ENCODE results near the gene ADAM19.

DNA sequence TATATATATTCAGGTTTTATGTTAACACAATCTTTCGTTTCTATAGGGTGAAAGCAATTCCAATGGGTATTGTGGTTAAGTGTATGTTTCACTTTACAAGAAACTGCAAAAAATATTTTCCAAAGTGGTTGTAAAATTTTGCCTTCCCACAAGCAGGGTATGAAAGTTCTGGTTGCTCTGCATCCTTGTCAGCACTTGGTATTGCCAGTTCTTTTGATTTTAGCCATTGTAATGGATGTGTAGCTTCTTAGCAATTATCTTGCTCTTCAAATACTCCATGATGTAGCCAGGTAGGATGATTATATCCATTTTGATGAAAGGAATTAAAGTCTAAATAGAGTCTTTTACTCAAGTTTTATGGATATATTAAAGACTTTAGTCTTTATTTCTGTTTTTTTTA lies 9.1 kb upstream of the ADAM19 start:
- TF ChIP-seq, protein P1, sequence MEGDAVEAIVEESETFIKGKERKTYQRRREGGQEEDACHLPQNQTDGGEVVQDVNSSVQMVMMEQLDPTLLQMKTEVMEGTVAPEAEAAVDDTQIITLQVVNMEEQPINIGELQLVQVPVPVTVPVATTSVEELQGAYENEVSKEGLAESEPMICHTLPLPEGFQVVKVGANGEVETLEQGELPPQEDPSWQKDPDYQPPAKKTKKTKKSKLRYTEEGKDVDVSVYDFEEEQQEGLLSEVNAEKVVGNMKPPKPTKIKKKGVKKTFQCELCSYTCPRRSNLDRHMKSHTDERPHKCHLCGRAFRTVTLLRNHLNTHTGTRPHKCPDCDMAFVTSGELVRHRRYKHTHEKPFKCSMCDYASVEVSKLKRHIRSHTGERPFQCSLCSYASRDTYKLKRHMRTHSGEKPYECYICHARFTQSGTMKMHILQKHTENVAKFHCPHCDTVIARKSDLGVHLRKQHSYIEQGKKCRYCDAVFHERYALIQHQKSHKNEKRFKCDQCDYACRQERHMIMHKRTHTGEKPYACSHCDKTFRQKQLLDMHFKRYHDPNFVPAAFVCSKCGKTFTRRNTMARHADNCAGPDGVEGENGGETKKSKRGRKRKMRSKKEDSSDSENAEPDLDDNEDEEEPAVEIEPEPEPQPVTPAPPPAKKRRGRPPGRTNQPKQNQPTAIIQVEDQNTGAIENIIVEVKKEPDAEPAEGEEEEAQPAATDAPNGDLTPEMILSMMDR (IDR thresholded peaks at IDR 0.05), result no peak
- no peak for TF ChIP-seq EZH2 (IDR thresholded peaks at IDR 0.05)
- no peak for TF ChIP-seq EZH2phosphoT487 (IDR thresholded peaks at IDR 0.05)
